SU-DHL-6 (cell line): Measurements from ENCODE around the gene TCF7L1.

Experiments used
- CTCF ChIP-seq: fragments of 200-600 bp; sonication (generic); IDR thresholded peaks from one replicate; pipeline ENCODE4 v1.5.1; 2017; ENCODE audit warnings: antibody characterized with exemption, mild to moderate bottlenecking, low read length, moderate library complexity; ENCODE audit not compliant: insufficient read depth, poor library complexity, severe bottlenecking
- EZH2phosphoT487 ChIP-seq: fragments of 200-600 bp; sonication (generic), shearing (Covaris generic); conservative IDR thresholded peaks from 2 replicates; pipeline ENCODE4 v1.6.1; 2018; ENCODE audit warnings: mild to moderate bottlenecking, antibody characterized with exemption, low read length, moderate library complexity, mixed read lengths

- TF ChIP-seq CTCF (no peak), EZH2phosphoT487 (no peak)
Measured at GRCh38 chr2:85269959-85270358, 136.8 kb downstream of the TCF7L1 start.
